Measurements from ENCODE around the gene UBTD2. TPM values are rescaled to one million over a fixed set of nuclear protein-coding genes. Genes with fewer than 3 reads are reported as not detected.

The UBTD2 gene
- total RNA-seq, 2 donors from 2014 or later = 30.4 to 30.5 TPM

GRCh38 chr5:172311605-172312004 lies 28.0 kb upstream of the UBTD2 start:
- H3K9ac ChIP-seq (ENCODE audit: extremely low read depth, low read length, poor library complexity, severe bottlenecking) = no peak overlapping the region
- H3K4me1 Mint-ChIP-seq = peaks cover 5% of the 10 kb centered on the region
- H3K4me3 ChIP-seq (ENCODE audit: low read length) = no peak overlapping the region
- H3K27ac ChIP-seq (ENCODE audit: low read depth, low read length) = no peak overlapping the region
- H3K36me3 Mint-ChIP-seq (ENCODE audit: low read depth) = no peaks in the 10 kb centered on the region
- peak; percentile 24 for DNase-seq
- H3K9me3 Mint-ChIP-seq = no peaks in the 10 kb centered on the region
- no peak overlapping the region for H3K27ac Mint-ChIP-seq
- no peaks in the 10 kb centered on the region for H3K9me3 ChIP-seq (ENCODE audit: control insufficient read depth, low read length)
- peaks cover 6% of the 10 kb centered on the region for H3K27me3 Mint-ChIP-seq (ENCODE audit: insufficient read depth)
- H3K36me3 ChIP-seq (ENCODE audit: control insufficient read depth, insufficient read depth, low read length) = no peaks in the 10 kb centered on the region
- H3K4me1 ChIP-seq (ENCODE audit: control insufficient read depth, insufficient read depth, low read length) = peaks cover 5% of the 10 kb centered on the region
- WGBS, 2 experiments (ENCODE audit: insufficient coverage in 1 of 2, insufficient read length in 1 of 2) = 94 to 97% methylated on average over 4 of the region's 4 CpGs
- no peak overlapping the region for H3K4me3 Mint-ChIP-seq
- TF ChIP-seq CTCF (conservative IDR thresholded peaks at IDR 0.05) = no peak
- H3K27me3 ChIP-seq (ENCODE audit: control insufficient read depth, insufficient read depth, low read length, poor library complexity, severe bottlenecking) = no peaks in the 10 kb centered on the region

GRCh38 chr5:172311026-172311425 lies 27.5 kb upstream of the UBTD2 start:
- H3K4me3 ChIP-seq (ENCODE audit: low read length) = no peak overlapping the region
- no peak for TF ChIP-seq CTCF (conservative IDR thresholded peaks at IDR 0.05)
- no peaks in the 10 kb centered on the region for H3K36me3 ChIP-seq (ENCODE audit: control insufficient read depth, insufficient read depth, low read length)
- Mint-ChIP-seq H3K27ac (no peak overlapping the region), H3K36me3 (ENCODE audit: low read depth) (no peaks in the 10 kb centered on the region), H3K4me1 (peaks cover 5% of the 10 kb centered on the region), H3K9me3 (peaks cover 5% of the 10 kb centered on the region), H3K27me3 (ENCODE audit: insufficient read depth) (peaks cover 4% of the 10 kb centered on the region), H3K4me3 (no peak overlapping the region)
- H3K27ac ChIP-seq (ENCODE audit: low read depth, low read length) = no peak overlapping the region
- H3K4me1 ChIP-seq (ENCODE audit: control insufficient read depth, insufficient read depth, low read length) = peaks cover 5% of the 10 kb centered on the region
- H3K9ac ChIP-seq (ENCODE audit: extremely low read depth, low read length, poor library complexity, severe bottlenecking) = no peak overlapping the region
- 92 to 95% methylated on average over 5 to 7 of the region's 7 CpGs for whole genome bisulfite sequencing, 2 experiments (ENCODE audit: insufficient coverage in 1 of 2, insufficient read length in 1 of 2)
- peaks cover under 1% of the 10 kb centered on the region for H3K9me3 ChIP-seq (ENCODE audit: control insufficient read depth, low read length)
- peak; percentile 43 for DNase-seq
- H3K27me3 ChIP-seq (ENCODE audit: control insufficient read depth, insufficient read depth, low read length, poor library complexity, severe bottlenecking) = no peaks in the 10 kb centered on the region

- whole genome bisulfite sequencing, 2 experiments (ENCODE audit: insufficient coverage in 1 of 2, insufficient read length in 1 of 2) = 86% methylated on average over 1 of the region's 2 CpGs; no CpG with 5 or more reads in 1 of the 2 experiments
Measured at GRCh38 chr5:172305380-172305779, 21.8 kb upstream of the UBTD2 start.

More at GRCh38 chr5:172305380-172305779, 21.8 kb upstream of the UBTD2 start:
- Mint-ChIP-seq H3K36me3 (ENCODE audit: low read depth) (no peaks in the 10 kb centered on the region), H3K9me3 (peaks cover 12% of the 10 kb centered on the region), H3K27me3 (ENCODE audit: insufficient read depth) (no peaks in the 10 kb centered on the region), H3K4me1 (no peaks in the 10 kb centered on the region), H3K4me3 (no peak overlapping the region), H3K27ac (no peak overlapping the region)
- H3K36me3 ChIP-seq (ENCODE audit: control insufficient read depth, insufficient read depth, low read length) = no peaks in the 10 kb centered on the region
- no peak for DNase-seq
- no peak overlapping the region for H3K9ac ChIP-seq (ENCODE audit: extremely low read depth, low read length, poor library complexity, severe bottlenecking)
- H3K4me3 ChIP-seq (ENCODE audit: low read length) = no peak overlapping the region
- H3K27me3 ChIP-seq (ENCODE audit: control insufficient read depth, insufficient read depth, low read length, poor library complexity, severe bottlenecking) = no peaks in the 10 kb centered on the region
- no peak overlapping the region for H3K27ac ChIP-seq (ENCODE audit: low read depth, low read length)
- no peaks in the 10 kb centered on the region for H3K4me1 ChIP-seq (ENCODE audit: control insufficient read depth, insufficient read depth, low read length)
- no peak for TF ChIP-seq CTCF (conservative IDR thresholded peaks at IDR 0.05)
- peaks cover 5% of the 10 kb centered on the region for H3K9me3 ChIP-seq (ENCODE audit: control insufficient read depth, low read length)

Data from endodermal cell (in vitro differentiated cells).